HK-2 (cell line): Measurements from ENCODE around the gene HS3ST4.

Experiments used
- DNase-seq: peaks from one replicate; pipeline ENCODE4 v3.0.0-alpha.2; 2018; ENCODE audit not compliant: unreplicated experiment

HS3ST4 gene

DNA sequence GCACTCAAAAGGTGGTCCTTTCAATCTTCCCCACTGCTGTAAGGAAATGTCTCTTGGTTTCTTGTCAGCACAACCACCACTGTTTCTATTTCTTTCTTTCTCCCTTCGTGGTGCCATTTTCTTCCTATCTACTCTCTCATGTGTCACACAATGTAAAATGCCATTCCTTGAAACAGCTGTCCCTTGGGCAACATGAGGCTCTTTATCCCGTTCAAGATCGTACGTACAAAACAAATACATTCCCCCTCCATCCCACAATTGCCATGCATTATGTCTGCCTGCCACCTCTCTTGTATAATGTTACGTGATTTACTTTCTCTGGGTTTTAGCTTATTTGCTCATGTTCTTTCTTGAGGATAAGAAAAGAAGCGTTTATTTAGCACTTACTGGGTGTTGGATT lies 410.6 kb downstream of the HS3ST4 start:
- no peak for DNase-seq

DNA sequence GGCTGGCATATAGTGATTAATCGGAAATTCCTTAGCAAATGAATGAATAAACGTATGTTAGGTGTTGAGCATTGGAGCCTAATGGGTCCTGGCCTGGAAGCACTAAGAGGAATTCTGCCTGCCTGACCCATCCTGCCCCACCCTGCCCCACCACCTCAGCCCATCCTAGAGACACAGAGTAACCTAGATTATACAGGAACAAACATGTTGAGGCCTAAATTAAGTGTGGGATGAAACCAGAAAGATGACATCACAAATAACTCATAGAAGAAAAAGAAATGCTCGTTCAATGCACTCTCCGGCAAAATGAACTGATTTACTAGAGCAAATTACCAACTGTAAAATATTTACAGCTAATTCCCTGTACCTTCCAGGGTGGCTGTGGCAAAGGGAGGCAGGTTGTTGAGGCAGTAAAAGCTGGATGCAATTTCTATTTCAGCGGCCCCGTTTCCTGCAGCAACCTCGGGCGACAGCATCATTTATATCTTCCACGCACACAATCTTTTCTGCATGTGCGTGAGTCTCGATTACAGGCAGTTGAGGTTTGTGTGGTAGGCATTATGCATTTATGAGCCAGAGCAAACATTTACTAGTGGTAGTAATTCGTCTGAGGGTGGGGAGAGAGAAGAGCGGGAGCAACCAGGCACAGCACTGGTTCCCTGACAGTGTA lies 417.2 kb downstream of the HS3ST4 start:
- no peak for DNase-seq

DNA sequence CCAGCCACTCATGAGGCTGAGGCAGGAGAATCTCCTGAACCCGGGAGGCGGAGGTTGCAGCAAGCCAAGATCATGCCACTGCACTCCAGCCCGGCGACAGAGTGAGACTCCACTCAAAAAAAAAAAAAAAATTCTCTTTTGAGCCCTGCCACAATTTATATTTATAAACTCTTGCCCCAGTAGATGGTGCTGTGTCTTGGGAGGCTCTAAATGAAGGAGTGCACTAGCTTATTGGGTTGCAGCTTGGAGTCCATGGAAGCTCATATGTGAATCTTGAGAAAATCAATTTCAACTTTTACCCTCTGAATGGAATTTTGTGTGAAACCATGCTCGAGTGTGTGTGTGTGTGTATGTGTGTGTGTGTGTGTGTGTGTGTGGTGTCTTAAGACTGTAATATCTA lies 420.1 kb downstream of the HS3ST4 start:
- DNase-seq: no peak

DNA sequence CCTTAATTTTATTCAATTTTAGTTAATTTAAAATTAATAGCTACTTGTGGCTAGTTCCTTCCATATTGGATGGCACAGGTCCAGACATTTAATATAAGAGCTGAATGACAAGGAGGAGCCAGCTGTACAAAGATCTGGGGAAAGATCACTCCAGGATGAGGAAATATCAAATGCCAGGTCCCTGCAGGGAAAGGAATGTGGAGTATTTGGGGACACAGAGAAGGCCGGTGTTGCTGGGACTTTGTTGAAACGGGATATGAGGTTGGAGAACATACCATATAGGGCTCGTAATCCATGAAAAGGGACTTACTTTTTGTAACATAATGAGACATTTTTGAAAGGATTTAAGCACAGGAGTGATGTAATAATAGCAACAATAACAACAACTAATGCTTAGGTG lies 426.8 kb downstream of the HS3ST4 start:
- no peak for DNase-seq

DNA sequence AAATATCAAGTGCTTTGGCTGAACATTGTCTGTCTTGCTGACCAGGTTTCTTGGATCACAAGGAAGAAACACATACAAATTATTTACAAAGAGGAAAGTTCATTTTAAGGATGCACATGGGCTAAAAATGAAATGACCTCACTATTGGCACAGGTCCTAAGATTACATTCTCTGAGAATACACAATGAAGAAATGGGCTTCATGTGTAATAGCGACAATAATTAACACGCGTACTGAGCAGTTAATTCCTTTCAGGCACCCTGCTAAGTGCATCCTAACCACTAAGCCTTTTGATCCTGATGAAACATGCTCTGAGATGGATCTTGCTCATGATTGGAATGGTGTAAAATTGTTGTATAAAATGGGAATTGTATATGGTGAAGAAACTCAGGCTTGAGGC lies 429.0 kb downstream of the HS3ST4 start:
- DNase-seq: no peak

DNA sequence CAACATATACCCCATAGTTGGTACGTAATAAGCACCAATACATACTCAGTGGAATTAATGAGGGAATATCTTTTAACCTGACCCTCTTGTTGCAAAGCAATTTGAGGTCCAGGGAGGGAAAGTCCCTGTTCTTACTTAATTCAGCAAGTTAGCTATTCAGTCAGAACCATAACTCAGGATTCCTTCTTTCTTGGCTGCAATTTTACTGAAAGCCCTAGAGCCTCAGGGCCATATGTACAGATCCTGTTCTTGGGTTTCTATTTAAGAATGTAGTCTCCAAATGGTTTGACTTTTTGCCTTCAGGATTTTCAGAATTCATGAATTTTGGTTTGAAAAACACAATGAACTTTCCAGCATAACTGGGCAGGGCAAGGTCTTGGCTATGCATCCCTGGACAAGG lies 436.5 kb downstream of the HS3ST4 start:
- DNase-seq: no peak

DNA sequence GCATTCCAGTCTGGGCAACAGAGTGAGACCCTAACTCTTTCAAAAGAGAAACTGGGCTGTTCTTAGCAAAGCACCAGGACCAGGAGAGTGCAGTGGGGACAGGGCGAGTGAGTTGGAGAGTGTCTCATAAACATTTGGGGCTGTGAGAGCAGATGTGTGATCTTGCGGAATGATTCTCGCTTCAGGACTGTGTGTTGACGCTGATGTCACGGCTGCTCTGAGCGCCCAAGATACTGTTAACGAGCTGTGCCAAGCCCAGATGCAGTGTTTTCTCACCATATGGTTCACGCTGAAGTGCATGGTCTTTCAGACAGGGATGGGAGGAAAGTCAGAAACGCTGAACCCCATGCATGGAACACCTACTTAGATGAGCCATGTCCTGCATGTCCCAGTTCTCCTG lies 438.2 kb downstream of the HS3ST4 start:
- DNase-seq: no peak

DNA sequence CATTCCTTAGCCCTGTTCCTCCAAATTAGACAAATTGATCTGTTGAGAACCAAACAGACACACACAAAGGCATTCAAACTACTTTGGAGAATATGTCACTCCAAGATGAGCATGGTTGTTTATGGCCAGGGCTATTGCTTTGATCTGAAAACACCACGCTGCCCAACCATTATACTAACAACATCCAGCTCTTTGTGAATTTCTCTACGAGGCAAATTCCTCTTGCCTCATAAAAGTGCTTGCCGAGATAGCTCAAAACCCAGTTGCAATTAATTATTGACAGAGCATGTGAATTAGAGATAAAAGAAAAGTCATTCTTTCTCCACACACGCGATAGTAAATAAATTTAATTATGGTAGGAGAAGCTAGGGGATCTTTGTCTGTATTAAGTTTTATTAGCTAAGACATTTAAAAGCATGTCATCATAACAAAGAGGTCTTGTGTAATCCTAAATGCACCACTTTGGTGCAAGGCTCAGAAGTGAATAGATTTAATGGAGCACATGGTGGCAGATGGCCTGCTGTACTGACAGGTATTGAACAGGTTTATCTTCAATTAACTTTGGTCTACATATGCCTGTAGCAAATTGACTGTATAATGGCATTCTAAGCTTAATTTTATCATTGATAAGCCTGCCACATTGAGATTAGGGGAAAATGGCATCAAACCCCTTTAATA lies 441.8 kb downstream of the HS3ST4 start:
- DNase-seq: no peak

DNA sequence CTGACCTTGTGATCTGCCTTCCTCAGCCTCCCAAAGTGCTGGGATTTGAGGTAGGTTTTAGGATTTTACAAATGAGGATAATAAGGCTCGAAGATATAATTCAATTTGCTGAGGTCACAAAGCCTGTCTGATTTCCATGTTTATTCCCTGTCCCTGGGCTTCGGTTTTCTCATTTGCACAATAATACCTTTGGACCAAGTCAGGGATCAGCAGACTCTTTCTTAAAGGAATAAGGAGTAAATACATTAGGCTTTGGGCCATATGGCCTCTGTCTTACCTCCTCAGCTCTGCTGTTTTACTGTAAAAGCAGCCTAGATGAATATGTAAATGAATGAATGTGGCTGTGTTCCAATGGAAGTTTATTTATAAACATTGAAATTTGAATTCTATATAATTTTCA lies 442.8 kb downstream of the HS3ST4 start:
- no peak for DNase-seq

DNA sequence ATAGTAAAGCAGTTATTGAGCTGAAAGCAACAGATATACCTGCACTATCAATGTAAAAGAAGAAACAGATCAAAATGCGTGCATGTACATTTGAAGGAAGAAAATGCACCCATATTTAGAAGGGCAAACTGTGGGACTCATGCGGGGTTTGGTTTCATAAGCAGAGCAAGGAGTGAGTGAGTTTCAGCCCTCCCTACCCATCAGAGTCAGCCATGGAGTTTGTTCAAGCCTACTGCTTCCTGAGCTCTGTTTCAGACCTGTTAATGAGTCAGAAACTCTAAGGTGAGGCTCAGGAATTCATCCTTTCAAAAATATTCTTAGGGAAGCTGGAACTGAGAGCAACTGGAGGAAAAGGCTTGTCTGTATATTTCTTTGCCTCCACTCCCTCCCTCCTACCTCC lies 446.2 kb downstream of the HS3ST4 start:
- no peak for DNase-seq

DNA sequence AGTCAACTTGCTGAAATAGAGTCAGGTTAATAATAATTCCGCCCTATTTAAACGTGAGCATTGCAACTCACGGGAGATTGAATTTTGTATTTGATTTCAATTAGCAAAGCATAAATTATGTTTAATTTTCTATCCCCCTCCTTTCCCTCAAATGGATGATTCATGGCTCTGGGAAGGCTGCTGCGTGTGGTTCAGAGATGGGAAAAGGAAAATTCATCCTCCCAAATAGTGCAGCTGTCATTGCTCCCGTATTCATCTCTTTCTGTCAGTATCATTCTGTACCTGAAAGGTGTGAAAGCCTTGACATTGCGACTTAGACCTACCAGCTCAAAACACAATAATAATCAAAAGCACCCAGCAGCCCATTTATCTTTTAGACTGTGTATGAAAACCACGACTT lies 447.3 kb downstream of the HS3ST4 start:
- no peak for DNase-seq

DNA sequence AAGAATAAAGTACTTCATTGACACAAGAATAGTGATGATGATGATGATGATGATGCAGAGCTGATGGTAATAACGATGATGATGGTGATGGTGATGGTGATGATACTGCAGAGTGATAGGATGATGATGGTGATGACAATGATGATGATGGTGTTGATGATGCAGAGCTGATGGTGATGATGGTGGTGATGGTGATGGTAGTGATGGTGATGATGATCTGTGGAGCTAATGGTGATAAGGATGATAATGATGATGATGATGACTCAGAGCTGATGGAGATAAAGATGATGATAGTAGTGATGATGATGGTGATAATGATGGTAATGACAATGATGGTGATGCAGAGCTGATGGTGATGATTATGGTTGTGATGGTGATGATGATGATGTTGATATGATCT lies 448.1 kb downstream of the HS3ST4 start:
- DNase-seq: no peak

DNA sequence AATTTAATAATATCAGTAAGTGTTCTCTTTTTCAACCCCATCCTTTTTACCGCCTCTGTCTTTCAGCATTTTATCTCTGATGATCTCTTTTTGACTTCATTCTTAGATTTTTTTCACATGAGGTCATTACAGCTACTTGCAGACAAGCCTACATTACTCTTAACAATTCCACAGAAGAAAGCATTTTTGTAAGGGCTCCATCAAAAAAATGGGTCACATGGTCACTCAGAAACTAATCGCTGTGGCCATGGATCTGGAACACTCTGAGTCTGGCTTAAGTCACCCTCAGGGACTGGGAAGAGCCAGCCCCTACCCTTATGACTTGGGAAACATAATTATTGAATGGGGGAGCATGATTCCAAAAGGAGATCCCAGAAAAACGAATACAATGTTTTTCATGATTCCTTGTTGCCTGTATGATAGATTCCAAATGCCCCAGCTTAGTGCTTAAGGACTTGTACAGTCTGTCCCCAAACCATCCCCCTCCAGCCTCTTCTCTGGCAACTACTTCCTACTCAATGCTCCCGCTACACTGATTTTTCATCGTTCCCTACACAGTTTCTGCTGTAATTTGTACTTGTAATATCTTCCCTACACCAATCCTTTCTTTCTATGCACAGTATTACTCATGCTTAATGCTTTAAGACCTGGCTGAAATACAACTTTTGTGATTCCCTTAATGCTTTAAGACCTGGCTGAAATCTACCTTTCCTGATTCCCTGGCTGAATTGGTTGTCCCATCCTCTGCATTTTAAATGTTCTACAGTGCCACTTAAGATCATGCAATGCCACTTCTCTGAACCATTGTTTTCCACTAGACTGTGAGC lies 457.8 kb downstream of the HS3ST4 start:
- no peak for DNase-seq

DNA sequence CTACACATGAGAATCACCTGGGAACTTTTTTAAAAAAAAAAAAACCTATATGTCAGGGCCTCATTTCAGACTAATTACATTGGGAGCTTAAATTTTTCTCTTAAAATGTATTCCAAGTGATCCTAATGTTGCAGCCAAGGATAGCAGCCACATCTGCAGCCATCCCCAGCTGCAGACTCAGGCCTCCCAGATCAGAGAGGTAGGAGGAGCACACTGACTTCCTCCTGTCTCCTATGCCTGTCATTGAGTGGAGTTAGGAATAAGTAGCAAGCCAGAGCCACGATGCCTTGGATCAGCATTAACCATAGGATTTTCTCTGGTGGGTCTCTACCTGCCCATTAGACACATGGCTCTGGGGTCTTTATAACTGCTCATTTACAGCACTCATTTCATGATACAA lies 463.5 kb downstream of the HS3ST4 start:
- no peak for DNase-seq

DNA sequence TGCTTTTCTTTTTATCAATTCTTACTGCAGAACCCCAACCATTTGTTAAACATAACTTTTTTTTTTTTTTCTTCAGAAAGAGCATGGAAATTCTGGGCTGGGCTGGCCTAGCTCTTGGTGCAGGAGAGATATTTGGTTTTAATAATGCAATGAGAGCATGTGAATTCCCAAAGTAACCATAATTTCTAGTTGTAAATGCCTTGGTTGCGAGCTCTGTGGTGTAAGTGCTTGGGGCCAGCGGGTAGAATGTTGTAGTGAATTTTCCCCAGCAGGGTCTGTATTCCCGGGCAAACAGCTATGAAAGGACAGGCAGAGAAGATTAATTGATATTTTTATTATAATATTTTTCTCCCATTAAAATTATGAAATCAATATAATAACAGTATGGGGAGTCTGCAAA lies 465.6 kb downstream of the HS3ST4 start:
- DNase-seq: no peak

DNA sequence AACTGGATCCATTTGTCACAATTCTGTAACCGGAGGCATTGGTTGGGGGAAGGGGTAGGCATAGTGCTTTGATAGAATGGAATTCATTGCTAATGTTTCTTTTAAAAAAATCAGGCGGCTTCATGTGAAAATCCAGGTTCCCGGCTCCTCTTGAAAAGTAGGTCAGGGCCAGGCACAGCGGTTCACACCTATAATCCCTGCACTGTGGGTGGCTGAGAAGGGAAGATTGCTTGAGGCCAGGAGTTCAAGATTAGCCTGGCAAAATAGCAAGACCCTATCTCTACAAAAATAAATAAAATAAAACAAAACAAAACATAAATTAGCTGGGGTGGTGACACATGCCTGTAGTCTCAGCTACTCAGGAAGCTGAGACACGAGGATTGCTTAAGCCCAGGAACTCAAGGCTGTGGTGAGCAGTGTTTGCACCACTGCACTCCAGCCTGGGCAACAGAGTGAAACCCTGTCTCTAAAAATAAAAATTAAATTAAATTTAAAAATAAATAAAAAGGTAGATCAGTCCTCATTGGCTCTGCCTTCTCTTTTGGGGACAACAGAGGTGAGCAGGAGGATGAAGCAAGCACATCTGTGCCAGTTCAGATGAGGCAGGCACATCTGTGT lies 466.5 kb downstream of the HS3ST4 start:
- DNase-seq: no peak

DNA sequence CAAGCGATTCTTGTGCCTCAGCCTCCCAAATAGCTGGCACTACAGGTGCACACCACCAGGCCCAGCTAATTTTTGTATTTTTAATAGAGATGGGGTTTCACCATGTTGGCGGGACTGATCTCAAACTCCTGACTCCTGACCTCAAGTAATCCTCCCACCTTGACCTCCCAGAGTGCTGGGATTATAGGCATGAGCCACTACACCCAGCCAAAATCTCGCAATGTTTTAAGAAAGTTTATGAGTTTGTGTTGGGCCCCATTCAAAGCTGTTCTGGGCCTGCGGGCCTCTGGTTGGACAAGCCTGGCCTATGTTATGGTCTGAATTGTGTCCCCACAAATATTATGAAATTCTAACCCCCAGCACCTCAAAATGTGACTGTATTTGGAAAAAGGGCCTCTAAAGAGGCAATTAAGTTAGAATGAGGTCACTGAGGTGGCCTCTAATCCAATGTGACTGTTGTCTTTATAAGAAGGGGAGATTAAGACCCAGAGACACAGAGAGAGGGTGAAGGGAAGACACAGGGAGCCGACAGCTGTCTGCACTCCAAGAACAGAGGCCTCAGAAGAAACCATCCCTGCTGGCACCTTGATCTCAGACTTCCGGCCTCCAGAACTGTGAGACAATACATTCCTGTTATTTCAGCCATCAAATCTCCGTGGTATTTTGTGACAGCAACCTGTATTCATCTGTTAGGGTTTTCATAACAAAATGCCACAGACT lies 469.9 kb downstream of the HS3ST4 start:
- no peak for DNase-seq

DNA sequence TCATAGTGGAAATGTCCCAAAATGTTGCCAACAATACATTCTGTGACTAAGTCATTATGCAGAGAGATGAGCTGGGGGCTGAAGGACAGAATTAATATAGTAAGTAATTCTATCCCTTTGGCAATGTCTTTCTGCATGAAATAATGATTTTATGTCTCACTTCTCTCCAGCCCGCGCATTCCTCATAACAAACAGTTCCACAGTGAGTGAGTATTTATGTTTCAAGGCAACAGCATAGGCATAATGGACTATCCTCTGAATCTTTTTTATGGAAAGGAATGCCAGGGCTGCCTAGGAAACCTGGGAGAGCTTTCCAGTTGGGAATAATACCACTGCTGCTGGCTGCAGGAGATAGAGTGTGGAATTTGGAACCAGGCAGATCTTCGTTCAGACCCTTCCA lies 477.7 kb downstream of the HS3ST4 start:
- DNase-seq: no peak

DNA sequence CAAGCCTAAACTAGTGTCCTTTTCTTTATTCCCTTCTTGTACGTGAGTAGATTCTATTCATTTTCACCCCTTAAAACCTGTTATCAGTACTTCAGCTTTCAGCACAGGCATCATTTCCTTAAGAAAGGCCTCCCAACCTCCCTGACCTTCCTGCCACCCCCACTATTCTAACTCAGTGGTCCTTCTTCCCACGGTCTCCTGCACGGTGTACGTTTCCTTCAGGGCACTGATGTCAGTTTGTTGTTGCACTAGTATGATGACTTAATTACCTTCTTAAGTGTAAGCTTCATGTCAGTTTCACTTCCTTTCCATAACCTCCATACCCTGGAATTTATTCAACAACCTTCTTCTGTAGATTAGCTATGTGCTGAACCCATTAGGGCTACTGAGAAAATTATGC lies 484.2 kb downstream of the HS3ST4 start:
- no peak for DNase-seq

DNA sequence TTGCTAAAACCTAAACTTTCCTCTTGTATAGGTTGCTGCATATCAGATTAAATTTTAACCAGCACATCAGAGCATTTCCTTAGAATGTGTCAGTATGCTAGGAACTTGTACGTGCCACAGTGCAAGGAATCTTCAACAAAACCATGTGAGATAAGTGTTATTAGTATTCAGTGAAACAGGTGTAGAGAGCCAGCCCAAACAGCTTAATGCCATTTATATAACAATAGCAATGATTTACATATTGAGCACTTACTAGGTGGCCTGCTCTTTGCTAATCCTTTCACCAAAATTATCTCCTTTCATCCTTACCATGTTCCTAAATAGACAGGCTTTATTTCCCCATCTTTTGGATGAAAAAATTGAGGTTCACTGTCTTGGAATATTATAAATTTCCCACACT lies 485.7 kb downstream of the HS3ST4 start:
- no peak for DNase-seq

DNA sequence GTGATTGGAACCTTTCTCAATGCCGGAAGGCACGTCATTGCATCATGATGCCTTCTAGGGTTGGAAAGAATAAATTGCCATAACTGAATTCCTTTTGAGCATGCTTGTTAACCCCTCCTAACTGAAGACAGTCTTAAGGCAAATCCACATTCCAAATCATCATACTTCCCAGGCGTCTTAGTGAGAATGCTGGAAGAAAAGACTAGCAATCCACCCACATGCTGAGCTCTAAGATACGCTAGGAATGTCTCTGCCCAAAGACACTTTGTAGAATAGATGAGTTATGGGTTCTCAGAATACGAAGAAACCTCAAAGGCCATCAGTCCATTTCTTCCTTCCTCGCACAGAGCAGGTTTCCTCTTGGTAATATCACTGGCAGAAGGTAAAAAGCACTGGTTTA lies 486.5 kb downstream of the HS3ST4 start:
- no peak for DNase-seq

DNA sequence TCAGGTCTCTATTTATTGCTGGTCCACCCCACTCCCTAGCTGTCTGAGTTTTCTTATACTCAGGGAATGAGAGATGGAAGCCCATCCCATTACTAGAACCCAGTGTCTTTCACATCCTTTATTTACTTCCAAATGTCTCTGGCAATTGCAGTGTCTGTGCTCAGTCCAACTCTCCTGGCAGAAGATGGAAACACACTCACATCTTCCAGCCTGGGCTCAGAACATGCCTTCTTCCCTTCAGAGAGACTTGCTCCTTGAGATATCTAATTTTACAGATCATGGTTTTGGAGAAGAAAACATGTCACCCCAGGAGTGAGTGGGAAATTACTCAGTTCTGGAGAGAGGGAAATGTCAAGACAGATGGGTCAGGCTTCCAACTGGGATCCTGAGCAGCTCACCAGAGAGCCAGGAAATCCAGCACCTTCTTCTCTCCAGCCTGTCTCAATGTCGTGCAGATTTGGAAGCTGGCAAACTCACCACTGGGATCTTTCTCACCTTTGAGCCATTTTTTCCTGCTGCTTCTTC lies 494.4 kb downstream of the HS3ST4 start:
- no peak for DNase-seq
